ENCODE measurements around the gene IZUMO1. TPM values are rescaled to one million over a fixed set of nuclear protein-coding genes. Genes with fewer than 3 reads are reported as not detected.

IZUMO1 gene
- total and polyA plus RNA-seq, 2 of the 8 experiments (the other 6 are each of a cell fraction or from before 2014, with no cell fraction given), result 0.33 to 1.8 TPM

- no peaks in the 10 kb centered on the region for H3K36me3 ChIP-seq (ENCODE audit: control insufficient read depth in 2 of 4, insufficient read depth in 4 of 4, low read length in 3 of 4)
- H3K79me1 ChIP-seq (ENCODE audit: low read depth, low read length), result no peaks in the 10 kb centered on the region
- ChIA-PET CTCF (ENCODE audit: partially characterized antibody) (interaction anchor here (0.7 to 1.2 kb wide), 3 partner anchors 8 to 528 kb away, joined by 3 to 4 read pairs (median 3); no protein-coding TSS in a partner anchor), POLR2A (ENCODE audit: partially characterized antibody) (interaction anchor here (0.6 to 1.8 kb wide), 12 partner anchors 8 to 75 kb away, joined by 3 to 9 read pairs (median 4); partner anchors contain the start of genes FUT2 and IZUMO1)
- H4K5ac ChIP-seq (ENCODE audit: insufficient read length, low read depth, low read length), result no peak overlapping the region
- no peak overlapping the region for H2BK12ac ChIP-seq (ENCODE audit: low read depth, low read length)
- no peaks in the 10 kb centered on the region for H3K79me2 ChIP-seq (ENCODE audit: control insufficient read depth in 1 of 2, insufficient read depth in 2 of 2, low read length in 2 of 2)
- no peak overlapping the region for H3K56ac ChIP-seq (replicated peaks; ENCODE audit: insufficient read length, low read depth, low read length)
- H3K23ac ChIP-seq (ENCODE audit: insufficient read length), result no peak overlapping the region
- H3K27ac ChIP-seq (ENCODE audit: low read depth, low read length), result no peak overlapping the region
- H3K4me1 ChIP-seq (replicated peaks in 1 of 4; ENCODE audit: control insufficient read depth in 3 of 4, insufficient read depth in 4 of 4, low read length in 3 of 4), result peaks cover 0 to 24% (median 12%) of the 10 kb centered on the region in 4 experiments; a peak in 6 of 7 replicates
- no peaks in the 10 kb centered on the region for H3K9me3 ChIP-seq (ENCODE audit: insufficient read depth in 2 of 2, low read depth in 1 of 2, low read length in 1 of 2)
- no peak overlapping the region for H3K14ac ChIP-seq (ENCODE audit: insufficient read length)
- peak overlapping the region; percentile 25 to 68 for H3K4me2 ChIP-seq (ENCODE audit: insufficient read depth in 1 of 2, low read depth in 2 of 2, low read length in 2 of 2)
- no peak overlapping the region for H2BK5ac ChIP-seq (ENCODE audit: low read depth, low read length)
- H3K4me3 ChIP-seq (ENCODE audit: extremely low read depth in 1 of 4, insufficient read depth in 2 of 4, low read depth in 3 of 4, low read length in 4 of 4), result peak overlapping the region; percentile 4 to 96 (median 84); a peak in 5 of 8 replicates
- no peak overlapping the region for H4K91ac ChIP-seq (replicated peaks; ENCODE audit: insufficient read length, low read length)
- no peaks in the 10 kb centered on the region for H3K27me3 ChIP-seq (replicated peaks in 1 of 4; ENCODE audit: control insufficient read depth in 3 of 4, extremely low read depth in 1 of 4, insufficient read depth in 3 of 4, low read length in 3 of 4)
- no peak overlapping the region for H2AFZ ChIP-seq (ENCODE audit: low read length)
- TF ChIP-seq CBX8 (IDR thresholded peaks at IDR 0.05; ENCODE audit: borderline replicate concordance, low read depth, low read length), result no peak
- no peaks in the 10 kb centered on the region for H4K20me1 ChIP-seq (replicated peaks in 1 of 2; ENCODE audit: control insufficient read depth in 1 of 2, insufficient read depth in 2 of 2, low read length in 2 of 2)
- no peak overlapping the region for H3K4ac ChIP-seq (replicated peaks; ENCODE audit: insufficient read length, low read depth, low read length)
- WGBS, 2 experiments (ENCODE audit: extremely low coverage in 1 of 2, insufficient coverage in 1 of 2, insufficient read length in 1 of 2, insufficient replicate concordance in 2 of 2, low coverage in 1 of 2, low lambda C conversion rate in 2 of 2, missing lambda C conversion rate in 1 of 2), result 45% methylated on average over 12 of the region's 12 CpGs; no CpG with 5 or more reads in 1 of the 2 experiments
- peak overlapping the region; percentile 21; the same call in 1 of the 2 replicates for H4K8ac ChIP-seq (ENCODE audit: extremely low read depth, insufficient read depth, low read length)
- H2BK15ac ChIP-seq (ENCODE audit: low read length), result no peak overlapping the region
- no peak overlapping the region for H2AK5ac ChIP-seq (ENCODE audit: low read depth, low read length)
- no peak for FAIRE-seq
- no peak for DNase-seq (ENCODE audit: low read depth in 1 of 2, low spot score in 2 of 2)
- no peak overlapping the region for H3K9ac ChIP-seq (replicated peaks in 1 of 4; ENCODE audit: extremely low read depth in 1 of 4, low read depth in 3 of 4, low read length in 3 of 4)
- peaks cover 8% of the 10 kb centered on the region; the same call in 1 of the 2 replicates for H3K23me2 ChIP-seq (ENCODE audit: low read depth, low read length)
- H2BK120ac ChIP-seq (replicated peaks; ENCODE audit: low read depth, low read length), result no peak overlapping the region
- no peak overlapping the region for H2BK20ac ChIP-seq (ENCODE audit: low read length)
- H3K18ac ChIP-seq (ENCODE audit: extremely low read depth, low read length), result no peak overlapping the region
These were observed 26.5 kb downstream of the IZUMO1 start for GRCh38 chr19:48720251-48720612.
